ENCODE measurements around the gene NOTUM. TPM values are rescaled to one million over a fixed set of nuclear protein-coding genes. Genes with fewer than 3 reads are reported as not detected.

NOTUM gene
- polyA plus RNA-seq, 2 of the 4 experiments (the other 2 are of a cell fraction), result 0.06 to 0.92 TPM

GRCh38 chr17:81923302-81924260 lies 37.4 kb downstream of the NOTUM start (continued):
- no peak for TF ChIP-seq RARB (CRISPR knock-in tag; IDR thresholded peaks at IDR 0.05)
- peak; percentile 30; the same call in 1 of the 2 replicates for TF ChIP-seq TFCP2L1 (CRISPR knock-in tag; IDR thresholded peaks at IDR 0.05)
- TF ChIP-seq HES2 (IDR thresholded peaks at IDR 0.05), result no peak

GRCh38 chr17:81922566-81923301 lies 38.3 kb downstream of the NOTUM start:
- ATAC-seq (peak; percentile 8 to 46; a peak in 4 of 6 replicates), FAIRE-seq (no peak), DNase-seq (ENCODE audit: low read depth in 1 of 2, low spot score in 1 of 2) (peak in 1 of 2 experiments; percentile 91)
- H3K27ac ChIP-seq, result peak overlapping the region; percentile 96 to 98
- ChIA-PET POLR2A (interaction anchor here (1.1 to 1.9 kb wide), 5 partner anchors 12 to 90 kb away, joined by 3 to 5 read pairs (median 3); partner anchors contain the start of genes MCRIP1 and PCYT2), CTCF (interaction anchor here (1.0 to 12.8 kb wide), 8 partner anchors 11 to 188 kb away, joined by 3 to 99 read pairs (median 21); partner anchors contain the start of genes ARHGDIA, CENPX, LRRC45 and NOTUM)
- no peaks in the 10 kb centered on the region for H3K9me3 ChIP-seq
- H3K4me3 ChIP-seq, result peak overlapping the region; percentile 57
- H3K4me1 ChIP-seq, result peaks cover 75% of the 10 kb centered on the region
- TF ChIP-seq PBX3 (IDR thresholded peaks at IDR 0.05) (peak; percentile 33), CTCF (IDR thresholded peaks at IDR 0.05) (no peak), KDM5A (IDR thresholded peaks at IDR 0.05) (no peak), CHD2 (IDR thresholded peaks at IDR 0.05; ENCODE audit: low read length, partially characterized antibody) (no peak), EP300 (IDR thresholded peaks at IDR 0.05) (no peak), FOSL2 (IDR thresholded peaks at IDR 0.05) (no peak), FOSL2 (CRISPR knock-in tag; IDR thresholded peaks at IDR 0.05) (peak; percentile 33; the same call in 1 of the 2 replicates), RCOR1 (IDR thresholded peaks at IDR 0.05; ENCODE audit: low read depth, low read length) (no peak), MAX (IDR thresholded peaks at IDR 0.05) (peak; percentile 94), E2F6 (IDR thresholded peaks at IDR 0.05; ENCODE audit: borderline replicate concordance, low read depth) (peak; percentile 94), HOXB5 (CRISPR knock-in tag; IDR thresholded peaks at IDR 0.05) (peak; percentile 52; the same call in 1 of the 2 replicates), PHF8 (IDR thresholded peaks at IDR 0.05; ENCODE audit: borderline replicate concordance, low read depth) (no peak), RAD21 (conservative IDR thresholded peaks at IDR 0.05 in 1 of 2, IDR thresholded peaks at IDR 0.05 in 1 of 2) (no peak)
- 31% methylated on average over 51 of the region's 58 CpGs for WGBS (ENCODE audit: missing lambda C conversion rate)
- H3K4me2 ChIP-seq, result peak overlapping the region; percentile 96
